Glomerular visceral epithelial cell (primary cell): ENCODE measurements around the gene MYL6.

ENCODE experiments used
- DNase-seq: peaks from one replicate; pipeline ENCODE4 v3.0.0-alpha.2; 2016; ENCODE audit errors: extremely low spot score

MYL6 gene

GRCh38 chr12:56129206-56129941 is 28.8 kb upstream of the MYL6 start:
- DNase-seq: peak; percentile 65

GRCh38 chr12:56129942-56130495 is 28.1 kb upstream of the MYL6 start:
- no peak for DNase-seq

GRCh38 chr12:56130876-56131275 is 27.3 kb upstream of the MYL6 start:
- DNase-seq: no peak

GRCh38 chr12:56134897-56135296 is 23.3 kb upstream of the MYL6 start:
- no peak for DNase-seq

GRCh38 chr12:56137853-56138571 is 20.1 kb upstream of the MYL6 start:
- no peak for DNase-seq

GRCh38 chr12:56141946-56142784 is 16.0 kb upstream of the MYL6 start:
- DNase-seq: no peak

GRCh38 chr12:56143217-56143616 is 14.9 kb upstream of the MYL6 start:
- no peak for DNase-seq

GRCh38 chr12:56143870-56144269 is 14.3 kb upstream of the MYL6 start:
- DNase-seq: no peak

- no peak for DNase-seq
Measured at GRCh38 chr12:56145217-56145616, 12.9 kb upstream of the MYL6 start.

- no peak for DNase-seq
Measured at GRCh38 chr12:56146492-56147460, 11.4 kb upstream of the MYL6 start.

GRCh38 chr12:56150563-56150962 is 7.6 kb upstream of the MYL6 start:
- DNase-seq: no peak

- no peak for DNase-seq
Measured at GRCh38 chr12:56151672-56152131, 6.5 kb upstream of the MYL6 start.

GRCh38 chr12:56152132-56152755 is 5.9 kb upstream of the MYL6 start, which contains the start of gene MYL6B:
MYL6B (plus strand) TSS chr12:56152587; CDS start chr12:56153919, 1,332 bp downstream.
- DNase-seq: peak; percentile 89

- no peak for DNase-seq
Measured at GRCh38 chr12:56152756-56153677, 5.1 kb upstream of the MYL6 start.

GRCh38 chr12:56153678-56154065 is 4.5 kb upstream of the MYL6 start:
- DNase-seq: no peak

GRCh38 chr12:56154246-56154771 is 3.9 kb upstream of the MYL6 start:
- DNase-seq: no peak

- DNase-seq: no peak
Measured at GRCh38 chr12:56154818-56155217, 3.3 kb upstream of the MYL6 start.

GRCh38 chr12:56155256-56155845 is 2.8 kb upstream of the MYL6 start:
- no peak for DNase-seq
